A549 (cell line): ENCODE measurements around the gene RNF8. TPM values are rescaled to one million over a fixed set of nuclear protein-coding genes. Genes with fewer than 3 reads are reported as not detected.

Experiments used
- ATAC-seq, 2 experiments: fragments of 200-7000 bp in 1 of 2; fragments of >200 bp in 1 of 2; cut with Nextera tagmentation in 1 of 2; cut with Tn5 transposase in 1 of 2; 3 replicates each; pipeline versions ENCODE4 v1.8.0 to v1.9.1; 2018 to 2020; ENCODE audit warnings: mild to moderate bottlenecking in 1 of 2, moderate library complexity in 1 of 2
- CTCF ChIA-PET: fragments of 300-600 bp; sonication (Branson Sonifier 250); formaldehyde crosslinking; extraction: SDS; loops from one replicate; lab custom pipeline; 2021; ENCODE audit warnings: antibody characterized with exemption, inconsistent platforms; lab: Yijun Ruan, JAX
- POLR2A ChIA-PET: fragments of 350-600 bp; formaldehyde crosslinking; extraction: SDS; loops from one replicate; lab custom pipeline; 2021; ENCODE audit warnings: antibody characterized with exemption, inconsistent platforms; lab: Yijun Ruan, JAX
- DNase-seq, 2 experiments: peaks; one replicate each; pipeline versions ENCODE4 v3.0.0 to v3.0.0-alpha.2; 2011 to 2016; ENCODE audit warnings: low read depth in 1 of 2, low spot score in 1 of 2
- FAIRE-seq: peaks from 2 replicates; lab custom pipeline; 2011; peaks lifted over from hg19 to GRCh38; lab: Jason Lieb, UNC
- H3K27ac ChIP-seq, 2 experiments: fragments of >200 bp; sonication (Bioruptor Twin); formaldehyde crosslinking; 3 replicates each; pipeline ENCODE4 v1.5.1; 2016 to 2017
- H3K4me1 ChIP-seq: fragments of >200 bp; sonication (Bioruptor Twin); formaldehyde crosslinking; 3 replicates; pipeline ENCODE4 v1.6.1; 2016
- H3K4me2 ChIP-seq: fragments of >200 bp; sonication (Bioruptor Twin); formaldehyde crosslinking; 3 replicates; pipeline ENCODE4 v1.6.1; 2016
- H3K4me3 ChIP-seq: fragments of >200 bp; sonication (Bioruptor Twin); formaldehyde crosslinking; 3 replicates; pipeline ENCODE4 v1.5.1; 2016
- H3K9me3 ChIP-seq: fragments of >200 bp; sonication (Bioruptor Twin); formaldehyde crosslinking; 3 replicates; pipeline ENCODE4 v1.6.1; 2016
- EHF ChIP-seq: fragments of 250-450 bp; sonication (Bioruptor Pico); IDR thresholded peaks from 2 replicates; pipeline ENCODE4 v1.5.0; 2020; ENCODE audit warnings: mild to moderate bottlenecking
- EHMT2 ChIP-seq: fragments of 200-600 bp; sonication (generic); IDR thresholded peaks from 2 replicates; pipeline ENCODE4 v1.6.1; 2016; ENCODE audit warnings: antibody characterized with exemption, low read depth, mild to moderate bottlenecking, moderate library complexity
- EP300 ChIP-seq, 2 experiments: fragments of >200 bp; sonication (Bioruptor Twin); formaldehyde crosslinking; IDR thresholded peaks; 2 replicates in 1 of 2; 3 replicates in 1 of 2; pipeline ENCODE4 v1.6.1; 2016 to 2017
- FOSB ChIP-seq: fragments of 250-450 bp; sonication (Bioruptor Pico); IDR thresholded peaks from 2 replicates; pipeline ENCODE4 v1.5.0; 2020; ENCODE audit warnings: mild to moderate bottlenecking, moderate library complexity
- HEYL ChIP-seq: fragments of 250-450 bp; sonication (Bioruptor Pico); IDR thresholded peaks from 2 replicates; pipeline ENCODE4 v1.8.0; 2021; ENCODE audit warnings: mild to moderate bottlenecking, moderate library complexity
- HOXA7 ChIP-seq: fragments of 250-450 bp; sonication (Bioruptor Pico); IDR thresholded peaks from 2 replicates; pipeline ENCODE4 v1.5.0; 2020; ENCODE audit warnings: mild to moderate bottlenecking, moderate library complexity
- JUN ChIP-seq, 2 experiments: fragments of >200 bp; sonication (Bioruptor Twin); formaldehyde crosslinking; IDR thresholded peaks; 2 replicates in 1 of 2; 3 replicates in 1 of 2; pipeline ENCODE4 v1.6.1; 2016 to 2017
- JUNB ChIP-seq: fragments of >200 bp; sonication (Bioruptor Twin); formaldehyde crosslinking; IDR thresholded peaks from 2 replicates; pipeline ENCODE4 v1.6.1; 2016
- KDM1A ChIP-seq: fragments of 200-600 bp; sonication (generic); IDR thresholded peaks from 2 replicates; pipeline ENCODE4 v1.6.1; 2016; ENCODE audit warnings: low read depth, mild to moderate bottlenecking
- KDM5A ChIP-seq: fragments of 200-600 bp; sonication (generic); IDR thresholded peaks from 2 replicates; pipeline ENCODE4 v1.6.1; 2016; ENCODE audit warnings: antibody characterized with exemption, mild to moderate bottlenecking
- MAFK ChIP-seq: fragments of 450-650 bp; IDR thresholded peaks from 2 replicates; pipeline ENCODE4 v1.6.1; 2014; ENCODE audit not compliant: partially characterized antibody
- MAZ ChIP-seq: fragments of 150-350 bp; IDR thresholded peaks from 2 replicates; pipeline ENCODE4 v1.6.1; 2014; ENCODE audit warnings: antibody characterized with exemption, low read depth, low read length, borderline replicate concordance
- MYC ChIP-seq: IDR thresholded peaks from 2 replicates; pipeline ENCODE4 v1.6.1; 2012; ENCODE audit warnings: mild to moderate bottlenecking, inconsistent platforms, low read length, improper control_type of control experiment, borderline replicate concordance
- NPAS2 ChIP-seq: fragments of 250-450 bp; sonication (Bioruptor Pico); IDR thresholded peaks from 2 replicates; pipeline ENCODE4 v1.8.0; 2022; ENCODE audit warnings: mild to moderate bottlenecking, moderate library complexity, borderline replicate concordance
- PHF8 ChIP-seq: fragments of 200-600 bp; sonication (generic); IDR thresholded peaks from 2 replicates; pipeline ENCODE4 v1.6.1; 2016; ENCODE audit warnings: low read depth, mild to moderate bottlenecking, antibody characterized with exemption, moderate library complexity, borderline replicate concordance
- POLR2A ChIP-seq: IDR thresholded peaks from 2 replicates; pipeline ENCODE4 v1.6.1; 2012; ENCODE audit warnings: mild to moderate bottlenecking, low read length
- POLR2AphosphoS2 ChIP-seq: conservative IDR thresholded peaks from 2 replicates; pipeline ENCODE4 v1.6.1; 2012; ENCODE audit warnings: low read length, improper control_type of control experiment, inconsistent platforms
- RCOR1 ChIP-seq: fragments of 150-350 bp; IDR thresholded peaks from 2 replicates; pipeline ENCODE4 v1.6.1; 2014; ENCODE audit warnings: antibody characterized with exemption, low read length, low read depth
- RFX5 ChIP-seq: fragments of 450-650 bp; IDR thresholded peaks from 2 replicates; pipeline ENCODE4 v1.7.1; 2014; ENCODE audit warnings: antibody characterized with exemption, mild to moderate bottlenecking, moderate library complexity
- RNF2 ChIP-seq: fragments of 200-600 bp; sonication (generic); IDR thresholded peaks from 2 replicates; pipeline ENCODE4 v1.6.1; 2016; ENCODE audit warnings: low read depth, mild to moderate bottlenecking, antibody characterized with exemption, moderate library complexity, borderline replicate concordance
- SMC3 ChIP-seq: fragments of >200 bp; sonication (Bioruptor Twin); formaldehyde crosslinking; IDR thresholded peaks from 3 replicates; pipeline ENCODE4 v1.6.1; 2018; ENCODE audit warnings: inconsistent platforms
- ZC3H11A ChIP-seq: fragments of 450-650 bp; IDR thresholded peaks from 2 replicates; pipeline ENCODE4 v1.6.1; 2014; ENCODE audit warnings: antibody characterized with exemption, mild to moderate bottlenecking
- ZFP36 ChIP-seq: fragments of 450-650 bp; IDR thresholded peaks from 2 replicates; pipeline ENCODE4 v1.6.1; 2014; ENCODE audit warnings: borderline replicate concordance; ENCODE audit not compliant: partially characterized antibody
- ZSCAN20 ChIP-seq: fragments of 250-450 bp; sonication (Bioruptor Pico); IDR thresholded peaks from 2 replicates; pipeline ENCODE4 v1.8.0; 2022; ENCODE audit warnings: mild to moderate bottlenecking, moderate library complexity
- WGBS: methylation state at CpG from one replicate; pipeline ENCODE4 v1.1.6; 2017; ENCODE audit errors: missing lambda C conversion rate; 5-methylcytosine and 5-hydroxymethylcytosine counted together
- polyA minus RNA-seq: library from RNA; depleted of rRNA, polyadenylated mRNA; stranded (reverse); fragments of >200 nt; gene quantifications from 2 replicates; pipeline ENCODE4 v1.2.3, GENCODE V29; 2011; rRNA and poly(A)+ RNA removed
- polyA plus RNA-seq, 4 experiments: library from polyadenylated mRNA; depleted of rRNA in 3 of 4; stranded (reverse); fragments of >200 nt; fragmentation: RNase III in 1 of 4; extraction: RNeasy Plus Mini Kit Qiagen cat#74134 plus additional on column Dnase treatment in 1 of 4; gene quantifications; 2 replicates in 3 of 4; 3 replicates in 1 of 4; pipeline ENCODE4 v1.2.3, GENCODE V29; 2011 to 2017
- TF ChIP-seq, protein P1 (sequence below): IDR thresholded peaks from 2 replicates; pipeline ENCODE4 v1.6.1; 2012
- TF ChIP-seq, protein P2 (sequence below): fragments of >200 bp; sonication (Bioruptor Twin); formaldehyde crosslinking; IDR thresholded peaks from 3 replicates; pipeline ENCODE4 v1.6.1; 2016
- TF ChIP-seq, protein P3 (sequence below): fragments of 250-450 bp; sonication (Bioruptor Pico); IDR thresholded peaks from 2 replicates; pipeline ENCODE4 v1.5.0; 2021; ENCODE audit warnings: mild to moderate bottlenecking, moderate library complexity, borderline replicate concordance
- TF ChIP-seq, protein P4 (sequence below): fragments of 150-350 bp; IDR thresholded peaks from 2 replicates; pipeline ENCODE4 v1.6.1; 2014; ENCODE audit warnings: low read depth, mild to moderate bottlenecking, low read length
- TF ChIP-seq, protein P5 (sequence below): fragments of 450-650 bp; IDR thresholded peaks from 2 replicates; pipeline ENCODE4 v1.6.1; 2014; ENCODE audit warnings: antibody characterized with exemption
- TF ChIP-seq, protein P6 (sequence below): IDR thresholded peaks from 2 replicates; pipeline ENCODE4 v1.6.1; 2012; ENCODE audit warnings: low read depth, borderline replicate concordance

The RNF8 gene, protein sequence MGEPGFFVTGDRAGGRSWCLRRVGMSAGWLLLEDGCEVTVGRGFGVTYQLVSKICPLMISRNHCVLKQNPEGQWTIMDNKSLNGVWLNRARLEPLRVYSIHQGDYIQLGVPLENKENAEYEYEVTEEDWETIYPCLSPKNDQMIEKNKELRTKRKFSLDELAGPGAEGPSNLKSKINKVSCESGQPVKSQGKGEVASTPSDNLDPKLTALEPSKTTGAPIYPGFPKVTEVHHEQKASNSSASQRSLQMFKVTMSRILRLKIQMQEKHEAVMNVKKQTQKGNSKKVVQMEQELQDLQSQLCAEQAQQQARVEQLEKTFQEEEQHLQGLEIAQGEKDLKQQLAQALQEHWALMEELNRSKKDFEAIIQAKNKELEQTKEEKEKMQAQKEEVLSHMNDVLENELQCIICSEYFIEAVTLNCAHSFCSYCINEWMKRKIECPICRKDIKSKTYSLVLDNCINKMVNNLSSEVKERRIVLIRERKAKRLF
- 16.6 and 21.4 TPM in 2 replicates for polyA plus RNA-seq (2011; rRNA removed)
- 10.5 and 12.6 TPM in 2 replicates for polyA plus RNA-seq (2012; cell fraction: cytosol; rRNA removed)
- 5.2 and 8.6 TPM in 2 replicates for polyA plus RNA-seq (2012; cell fraction: nucleus; rRNA removed)
- polyA plus RNA-seq (2017; fragmentation: RNase III; extraction: RNeasy Plus Mini Kit Qiagen cat#74134 plus additional on column Dnase treatment), result 19.6 to 22.0 TPM (median 21.1 TPM) in 3 replicates
- 4.5 and 5.8 TPM in 2 replicates for polyA minus RNA-seq

DNA sequence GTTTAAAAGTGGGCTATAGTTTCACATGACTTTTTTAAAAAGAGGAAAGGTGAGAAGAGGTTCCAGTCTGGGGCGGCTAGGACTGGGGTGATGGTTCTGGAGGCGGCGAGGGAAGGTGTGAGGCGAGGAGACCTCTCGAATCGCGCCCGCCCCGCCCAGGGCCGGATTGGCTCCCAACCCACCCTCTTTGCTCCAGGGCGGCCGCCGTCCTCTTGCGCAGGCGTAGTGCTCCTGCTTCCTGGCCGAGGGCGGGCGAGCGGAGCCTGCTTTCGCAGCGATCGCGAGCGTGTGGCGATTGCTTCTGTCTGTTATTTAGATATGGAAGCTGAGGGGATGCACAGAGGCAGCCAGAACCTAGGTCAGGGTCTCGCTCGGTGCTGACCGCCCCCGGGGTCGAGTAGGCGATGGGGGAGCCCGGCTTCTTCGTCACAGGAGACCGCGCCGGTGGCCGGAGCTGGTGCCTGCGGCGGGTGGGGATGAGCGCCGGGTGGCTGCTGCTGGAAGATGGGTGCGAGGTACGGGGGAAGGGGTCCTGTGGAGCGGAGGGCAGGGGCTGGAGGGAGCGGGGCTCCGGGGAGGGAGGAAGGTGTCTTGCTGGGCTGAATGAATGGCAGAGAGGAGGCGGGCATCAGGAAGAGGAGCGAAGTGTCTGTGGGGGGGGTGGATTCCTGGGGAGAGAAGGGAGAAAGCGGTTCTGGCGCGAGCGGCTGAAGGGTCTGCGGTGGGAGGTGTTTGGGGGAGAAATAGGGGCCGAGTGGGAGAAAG is at the start of gene RNF8:
RNF8 (plus strand) TSS at position 223 of the 765 bp plus-strand sequence; CDS start at position 405, 182 bp downstream.
- Histone ChIP-seq H3K4me2 (peak within 1 kb of the TSS; percentile 86), H3K27ac (peak within 1 kb of the TSS; percentile 82 to 92)
- DNase-seq (peak; percentile 81 to 90), FAIRE-seq (no peak), ATAC-seq (peak; percentile 95 to 99)
- 2% methylated on average over 25 of the region's 54 CpGs for WGBS
- TF ChIP-seq, protein P1, sequence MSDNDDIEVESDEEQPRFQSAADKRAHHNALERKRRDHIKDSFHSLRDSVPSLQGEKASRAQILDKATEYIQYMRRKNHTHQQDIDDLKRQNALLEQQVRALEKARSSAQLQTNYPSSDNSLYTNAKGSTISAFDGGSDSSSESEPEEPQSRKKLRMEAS, result peak; percentile 79
- TF ChIP-seq RCOR1 (no peak), NPAS2 (CRISPR knock-in tag) (no peak), KDM1A (no peak), SMC3 (no peak), EHF (CRISPR knock-in tag) (no peak), HEYL (CRISPR knock-in tag) (no peak), ZSCAN20 (no peak), HOXA7 (CRISPR knock-in tag) (no peak), RFX5 (no peak), POLR2A (peak; percentile 83), ZFP36 (no peak), POLR2AphosphoS2 (no peak), MAZ (no peak), MAFK (no peak), RNF2 (no peak), PHF8 (peak; percentile 11; the same call in 1 of the 2 replicates), JUNB (no peak), KDM5A (peak; percentile 67; the same call in 1 of the 2 replicates), EHMT2 (no peak), JUN (IDR thresholded peaks at IDR 0.05) (no peak), MYC (no peak), EP300 (IDR thresholded peaks at IDR 0.05) (no peak), FOSB (CRISPR knock-in tag) (no peak), ZC3H11A (no peak)
- TF ChIP-seq, protein P2, sequence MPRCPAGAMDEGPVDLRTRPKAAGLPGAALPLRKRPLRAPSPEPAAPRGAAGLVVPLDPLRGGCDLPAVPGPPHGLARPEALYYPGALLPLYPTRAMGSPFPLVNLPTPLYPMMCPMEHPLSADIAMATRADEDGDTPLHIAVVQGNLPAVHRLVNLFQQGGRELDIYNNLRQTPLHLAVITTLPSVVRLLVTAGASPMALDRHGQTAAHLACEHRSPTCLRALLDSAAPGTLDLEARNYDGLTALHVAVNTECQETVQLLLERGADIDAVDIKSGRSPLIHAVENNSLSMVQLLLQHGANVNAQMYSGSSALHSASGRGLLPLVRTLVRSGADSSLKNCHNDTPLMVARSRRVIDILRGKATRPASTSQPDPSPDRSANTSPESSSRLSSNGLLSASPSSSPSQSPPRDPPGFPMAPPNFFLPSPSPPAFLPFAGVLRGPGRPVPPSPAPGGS, result 0 out of 3 replicates have a peak, but pooled peaks have one; percentile 43
- TF ChIP-seq, protein P3, sequence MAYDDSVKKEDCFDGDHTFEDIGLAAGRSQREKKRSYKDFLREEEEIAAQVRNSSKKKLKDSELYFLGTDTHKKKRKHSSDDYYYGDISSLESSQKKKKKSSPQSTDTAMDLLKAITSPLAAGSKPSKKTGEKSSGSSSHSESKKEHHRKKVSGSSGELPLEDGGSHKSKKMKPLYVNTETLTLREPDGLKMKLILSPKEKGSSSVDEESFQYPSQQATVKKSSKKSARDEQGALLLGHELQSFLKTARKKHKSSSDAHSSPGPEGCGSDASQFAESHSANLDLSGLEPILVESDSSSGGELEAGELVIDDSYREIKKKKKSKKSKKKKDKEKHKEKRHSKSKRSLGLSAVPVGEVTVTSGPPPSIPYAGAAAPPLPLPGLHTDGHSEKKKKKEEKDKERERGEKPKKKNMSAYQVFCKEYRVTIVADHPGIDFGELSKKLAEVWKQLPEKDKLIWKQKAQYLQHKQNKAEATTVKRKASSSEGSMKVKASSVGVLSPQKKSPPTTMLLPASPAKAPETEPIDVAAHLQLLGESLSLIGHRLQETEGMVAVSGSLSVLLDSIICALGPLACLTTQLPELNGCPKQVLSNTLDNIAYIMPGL (CRISPR knock-in tag), result no peak
- TF ChIP-seq, protein P4, sequence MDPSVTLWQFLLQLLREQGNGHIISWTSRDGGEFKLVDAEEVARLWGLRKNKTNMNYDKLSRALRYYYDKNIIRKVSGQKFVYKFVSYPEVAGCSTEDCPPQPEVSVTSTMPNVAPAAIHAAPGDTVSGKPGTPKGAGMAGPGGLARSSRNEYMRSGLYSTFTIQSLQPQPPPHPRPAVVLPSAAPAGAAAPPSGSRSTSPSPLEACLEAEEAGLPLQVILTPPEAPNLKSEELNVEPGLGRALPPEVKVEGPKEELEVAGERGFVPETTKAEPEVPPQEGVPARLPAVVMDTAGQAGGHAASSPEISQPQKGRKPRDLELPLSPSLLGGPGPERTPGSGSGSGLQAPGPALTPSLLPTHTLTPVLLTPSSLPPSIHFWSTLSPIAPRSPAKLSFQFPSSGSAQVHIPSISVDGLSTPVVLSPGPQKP, result no peak
- TF ChIP-seq, protein P5, sequence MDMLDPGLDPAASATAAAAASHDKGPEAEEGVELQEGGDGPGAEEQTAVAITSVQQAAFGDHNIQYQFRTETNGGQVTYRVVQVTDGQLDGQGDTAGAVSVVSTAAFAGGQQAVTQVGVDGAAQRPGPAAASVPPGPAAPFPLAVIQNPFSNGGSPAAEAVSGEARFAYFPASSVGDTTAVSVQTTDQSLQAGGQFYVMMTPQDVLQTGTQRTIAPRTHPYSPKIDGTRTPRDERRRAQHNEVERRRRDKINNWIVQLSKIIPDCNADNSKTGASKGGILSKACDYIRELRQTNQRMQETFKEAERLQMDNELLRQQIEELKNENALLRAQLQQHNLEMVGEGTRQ, result no peak
- TF ChIP-seq, protein P6, sequence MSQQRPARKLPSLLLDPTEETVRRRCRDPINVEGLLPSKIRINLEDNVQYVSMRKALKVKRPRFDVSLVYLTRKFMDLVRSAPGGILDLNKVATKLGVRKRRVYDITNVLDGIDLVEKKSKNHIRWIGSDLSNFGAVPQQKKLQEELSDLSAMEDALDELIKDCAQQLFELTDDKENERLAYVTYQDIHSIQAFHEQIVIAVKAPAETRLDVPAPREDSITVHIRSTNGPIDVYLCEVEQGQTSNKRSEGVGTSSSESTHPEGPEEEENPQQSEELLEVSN, result peak; percentile 92
- TF ChIP-seq, all 56 proteins: peak for 6
- ChIA-PET CTCF (interaction anchor here (0.7 kb wide), 1 partner anchor 49 kb away, joined by 3 read pairs; no protein-coding TSS in a partner anchor), POLR2A (no interaction called here)
- Histone ChIP-seq H3K4me1 (no peaks in the 10 kb centered on the region; the same call in 2 of the 3 replicates), H3K4me3 (peak within 1 kb of the TSS; percentile 86), H3K9me3 (no peaks in the 10 kb centered on the region)
